CD4-positive, CD25-positive, alpha-beta regulatory T cell (primary cell): Measurements from ENCODE around the gene PDE8B. TPM values are rescaled to one million over a fixed set of nuclear protein-coding genes. Genes with fewer than 3 reads are reported as not detected.

Source experiments
- ATAC-seq, 2 donors: fragments of 150-1000 bp; cut with Tn5 transposase; one replicate each; pipeline ENCODE4 v1.10.0; 2021; ENCODE audit warnings: low read depth in 2 of 2, moderate number of reproducible peaks in 2 of 2, moderate library complexity in 1 of 2
- DNase-seq, 3 donors: peaks; one replicate each; pipeline versions ENCODE4 v3.0.0 to v3.0.0-alpha.2; 2012 to 2022; ENCODE audit warnings: mixed read lengths in 1 of 3
- H3K27ac ChIP-seq: one replicate; pipeline ENCODE4 v1.7.0; 2013; ENCODE audit warnings: mild to moderate bottlenecking, low read length; ENCODE audit not compliant: insufficient read depth, poor library complexity, severe bottlenecking
- H3K27me3 ChIP-seq: one replicate; pipeline ENCODE4 v1.7.0; 2013; ENCODE audit warnings: low read length; ENCODE audit not compliant: control insufficient read depth, insufficient read depth
- H3K36me3 ChIP-seq: one replicate; pipeline ENCODE4 v1.7.0; 2013; ENCODE audit warnings: mild to moderate bottlenecking, low read length, moderate library complexity; ENCODE audit not compliant: control insufficient read depth, insufficient read depth
- H3K4me1 ChIP-seq: 2 replicates; pipeline ENCODE4 v1.7.0; 2013; ENCODE audit warnings: mild to moderate bottlenecking, low read length; ENCODE audit not compliant: insufficient read depth, control insufficient read depth, poor library complexity, severe bottlenecking
- H3K4me3 ChIP-seq: one replicate; pipeline ENCODE4 v1.7.0; 2013; ENCODE audit warnings: low read depth, mild to moderate bottlenecking, low read length, moderate library complexity
- H3K9me3 ChIP-seq, 2 experiments: 1 replicate in 1 of 2; 2 replicates in 1 of 2; pipeline ENCODE4 v1.7.0; 2013; ENCODE audit warnings: low read length in 2 of 2, mild to moderate bottlenecking in 1 of 2, moderate library complexity in 1 of 2; ENCODE audit not compliant: control insufficient read depth in 2 of 2
- H3K27ac Mint-ChIP-seq, 3 donors: one replicate each; pipeline ENCODE4 v1.8.0; 2020 to 2022; ENCODE audit warnings: mild to moderate bottlenecking in 3 of 3, mixed read lengths in 3 of 3, moderate library complexity in 2 of 3
- H3K27me3 Mint-ChIP-seq: one replicate; pipeline ENCODE4 v1.8.0; 2022; ENCODE audit warnings: mild to moderate bottlenecking, mixed read lengths
- H3K36me3 Mint-ChIP-seq: one replicate; pipeline ENCODE4 v1.8.0; 2020; ENCODE audit warnings: mixed read lengths
- H3K4me1 Mint-ChIP-seq, 4 donors: one replicate each; pipeline ENCODE4 v1.8.0; 2020 to 2022; ENCODE audit warnings: mixed read lengths in 4 of 4, mild to moderate bottlenecking in 1 of 4
- H3K4me3 Mint-ChIP-seq, 4 donors: one replicate each; pipeline ENCODE4 v1.8.0; 2020 to 2022; ENCODE audit warnings: mild to moderate bottlenecking in 4 of 4, mixed read lengths in 4 of 4, moderate library complexity in 3 of 4
- H3K9me3 Mint-ChIP-seq, 7 donors: one replicate each; pipeline ENCODE4 v1.8.0; 2020 to 2022; ENCODE audit warnings: mixed read lengths in 7 of 7, mild to moderate bottlenecking in 3 of 7, moderate library complexity in 2 of 7
- polyA plus RNA-seq, 4 donors: library from polyadenylated mRNA; unstranded; fragments of 300-500 nt; fragmentation: Illumina TruSeq; gene quantifications; one replicate each; pipeline ENCODE4 v1.2.3, GENCODE V29; 2021
- total RNA-seq: library from RNA; stranded (reverse); gene quantifications from one replicate; pipeline ENCODE4 v1.2.3, GENCODE V29; 2022

Gene PDE8B
- total and polyA plus RNA-seq, 5 donors from 2014 or later: 0.03 to 0.09 TPM; not detected in 3

DNA sequence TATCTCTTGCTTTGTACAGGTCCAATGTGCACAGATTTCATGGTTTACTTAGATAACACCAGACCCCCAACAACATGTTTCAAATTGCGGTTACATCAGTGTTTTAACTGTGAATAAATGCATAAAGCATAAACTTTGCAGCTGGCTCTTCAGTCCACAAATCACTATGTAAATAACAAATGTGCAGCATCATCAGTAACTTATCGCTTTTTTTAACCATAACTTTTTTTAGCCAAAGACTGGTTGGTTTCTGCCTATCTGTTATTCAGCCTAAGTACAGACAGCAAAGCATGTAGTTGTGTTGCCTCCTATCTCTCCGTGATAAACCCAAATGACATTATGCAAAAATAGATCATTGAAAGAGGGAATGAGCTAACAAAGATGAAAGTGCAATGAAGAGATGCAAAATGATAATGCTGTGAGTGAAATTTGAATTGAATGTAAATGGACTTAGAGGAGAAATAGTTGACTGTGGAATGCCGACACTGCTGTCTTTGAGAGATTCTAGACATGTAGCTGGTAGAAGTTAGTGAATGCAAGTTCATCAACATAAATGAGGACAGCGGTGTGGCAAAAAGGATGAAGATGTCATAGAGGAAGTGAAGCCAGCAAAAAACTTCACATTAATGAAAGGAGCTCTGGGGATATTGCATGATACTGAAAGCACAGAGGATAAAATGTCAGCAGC is 108.8 kb downstream of the PDE8B start:
- H3K4me3 ChIP-seq: no peak overlapping the region
- Mint-ChIP-seq H3K4me3 (no peak overlapping the region), H3K9me3 (no peaks in the 10 kb centered on the region), H3K36me3 (no peaks in the 10 kb centered on the region), H3K27ac (no peak overlapping the region), H3K27me3 (peaks cover 11% of the 10 kb centered on the region), H3K4me1 (no peaks in the 10 kb centered on the region)
- no peaks in the 10 kb centered on the region for H3K4me1 ChIP-seq
- H3K27me3 ChIP-seq: no peaks in the 10 kb centered on the region
- no peaks in the 10 kb centered on the region for H3K9me3 ChIP-seq
- H3K27ac ChIP-seq: no peak overlapping the region
- no peaks in the 10 kb centered on the region for H3K36me3 ChIP-seq
- ATAC-seq: no peak
- no peak for DNase-seq

DNA sequence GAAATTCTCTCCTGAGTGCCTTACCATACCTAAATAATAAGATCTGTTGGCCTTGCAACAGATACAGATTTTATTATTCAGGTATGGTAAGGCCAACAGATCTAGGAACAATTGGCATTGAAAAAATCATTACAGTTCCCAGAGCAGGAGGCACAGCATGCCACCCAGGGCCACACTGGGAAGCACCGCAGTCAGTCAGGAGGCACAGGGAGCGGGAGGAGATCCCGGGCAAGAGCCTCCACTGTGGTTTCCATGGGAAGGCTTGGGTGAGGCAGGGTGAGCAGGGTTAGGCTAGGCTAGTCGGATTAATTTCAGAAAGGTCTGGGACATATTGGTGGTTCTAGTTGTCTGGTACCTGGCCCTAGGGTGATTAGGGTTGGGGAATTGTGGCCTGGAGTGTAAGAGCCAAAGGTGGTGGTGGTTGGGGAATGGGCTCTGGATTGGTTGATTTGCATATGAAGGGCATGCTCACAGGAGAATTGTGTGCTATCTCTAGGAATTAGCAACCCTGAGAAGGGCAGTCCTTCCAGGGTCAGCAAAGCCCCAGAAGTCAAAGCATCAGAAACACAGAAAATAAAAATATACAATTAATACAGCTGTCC is 111.4 kb downstream of the PDE8B start:
- no peak overlapping the region for H3K4me3 ChIP-seq
- Mint-ChIP-seq H3K4me1 (no peaks in the 10 kb centered on the region), H3K4me3 (no peak overlapping the region), H3K27ac (no peak overlapping the region), H3K9me3 (peaks cover 0 to 1% (median 0%) of the 10 kb centered on the region in 7 donors), H3K36me3 (no peaks in the 10 kb centered on the region), H3K27me3 (peaks cover 9% of the 10 kb centered on the region)
- DNase-seq: no peak
- no peaks in the 10 kb centered on the region for H3K9me3 ChIP-seq
- no peaks in the 10 kb centered on the region for H3K36me3 ChIP-seq
- ATAC-seq: no peak
- H3K27ac ChIP-seq: no peak overlapping the region
- H3K27me3 ChIP-seq: peaks cover 6% of the 10 kb centered on the region
- no peaks in the 10 kb centered on the region for H3K4me1 ChIP-seq

DNA sequence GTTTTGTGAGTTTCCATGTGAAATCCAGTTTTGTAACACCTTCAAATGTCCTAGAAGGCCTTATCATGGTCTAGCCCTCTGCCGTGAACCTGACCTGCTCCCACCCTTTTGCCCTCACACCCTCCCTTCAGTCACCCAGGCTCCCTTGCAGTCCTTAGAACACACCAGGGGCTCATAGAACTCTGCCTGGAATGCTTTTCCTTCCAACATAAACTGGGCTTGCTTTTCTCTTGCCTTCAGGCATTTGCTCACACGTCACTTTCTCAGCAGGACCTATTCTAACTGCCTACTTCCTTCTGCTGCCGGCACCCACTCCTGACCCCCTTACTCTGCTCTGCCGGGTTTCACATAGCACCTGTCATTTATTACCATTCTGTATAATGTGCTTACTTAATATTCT is 111.9 kb downstream of the PDE8B start:
- H3K27ac Mint-ChIP-seq: no peak overlapping the region
- H3K27ac ChIP-seq: no peak overlapping the region
- H3K9me3 ChIP-seq: no peaks in the 10 kb centered on the region
- H3K4me3 Mint-ChIP-seq: no peak overlapping the region
- H3K36me3 Mint-ChIP-seq: no peaks in the 10 kb centered on the region
- peaks cover 0 to 1% (median 0%) of the 10 kb centered on the region in 7 donors for H3K9me3 Mint-ChIP-seq
- ATAC-seq (no peak), DNase-seq (no peak)
- peaks cover 9% of the 10 kb centered on the region for H3K27me3 Mint-ChIP-seq
- H3K27me3 ChIP-seq: peaks cover 6% of the 10 kb centered on the region
- H3K36me3 ChIP-seq: no peaks in the 10 kb centered on the region
- H3K4me3 ChIP-seq: no peak overlapping the region
- no peaks in the 10 kb centered on the region for H3K4me1 ChIP-seq
- H3K4me1 Mint-ChIP-seq: no peaks in the 10 kb centered on the region

DNA sequence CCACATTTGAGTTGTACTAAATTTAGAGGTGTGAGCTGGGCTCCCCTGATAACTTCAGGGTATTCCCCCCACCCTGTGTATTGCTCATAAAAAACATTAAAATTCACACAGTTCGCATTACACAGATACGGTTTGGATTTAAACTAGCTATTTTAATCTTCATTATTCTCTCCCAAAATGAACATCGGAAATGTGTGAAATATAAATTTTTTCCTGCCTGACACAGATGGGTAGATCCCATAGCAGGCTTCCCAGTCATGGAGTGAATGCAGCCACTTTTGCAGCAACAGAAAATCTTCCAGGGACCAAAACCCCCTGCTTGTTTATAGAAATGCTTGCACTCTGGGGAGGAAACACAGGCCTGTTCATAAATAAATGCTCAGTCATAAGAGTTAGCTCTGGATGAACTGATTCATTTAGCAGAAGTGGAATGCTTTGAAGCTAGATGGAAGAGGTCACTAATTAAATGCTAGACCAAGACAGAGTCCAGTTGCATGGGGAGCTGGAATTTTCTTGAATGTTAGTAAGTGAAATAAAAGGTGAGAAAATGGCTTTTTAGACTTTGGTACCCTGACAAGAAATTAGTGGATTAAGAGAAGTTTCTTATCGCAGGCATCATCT is 115.6 kb downstream of the PDE8B start:
- peak overlapping the region in 1 of 3 donors; percentile 40 for H3K27ac Mint-ChIP-seq
- DNase-seq: no peak
- peaks cover 0 to 6% (median 0%) of the 10 kb centered on the region in 4 donors for H3K4me1 Mint-ChIP-seq
- no peaks in the 10 kb centered on the region for H3K4me1 ChIP-seq
- H3K27ac ChIP-seq: no peak overlapping the region
- peaks cover 0 to 1% (median 0%) of the 10 kb centered on the region in 7 donors for H3K9me3 Mint-ChIP-seq
- no peaks in the 10 kb centered on the region for H3K9me3 ChIP-seq
- H3K4me3 ChIP-seq: no peak overlapping the region
- no peaks in the 10 kb centered on the region for H3K36me3 ChIP-seq
- H3K36me3 Mint-ChIP-seq: no peaks in the 10 kb centered on the region
- ATAC-seq: no peak
- no peak overlapping the region for H3K4me3 Mint-ChIP-seq
- peaks cover 6% of the 10 kb centered on the region for H3K27me3 ChIP-seq
- peaks cover 14% of the 10 kb centered on the region for H3K27me3 Mint-ChIP-seq

DNA sequence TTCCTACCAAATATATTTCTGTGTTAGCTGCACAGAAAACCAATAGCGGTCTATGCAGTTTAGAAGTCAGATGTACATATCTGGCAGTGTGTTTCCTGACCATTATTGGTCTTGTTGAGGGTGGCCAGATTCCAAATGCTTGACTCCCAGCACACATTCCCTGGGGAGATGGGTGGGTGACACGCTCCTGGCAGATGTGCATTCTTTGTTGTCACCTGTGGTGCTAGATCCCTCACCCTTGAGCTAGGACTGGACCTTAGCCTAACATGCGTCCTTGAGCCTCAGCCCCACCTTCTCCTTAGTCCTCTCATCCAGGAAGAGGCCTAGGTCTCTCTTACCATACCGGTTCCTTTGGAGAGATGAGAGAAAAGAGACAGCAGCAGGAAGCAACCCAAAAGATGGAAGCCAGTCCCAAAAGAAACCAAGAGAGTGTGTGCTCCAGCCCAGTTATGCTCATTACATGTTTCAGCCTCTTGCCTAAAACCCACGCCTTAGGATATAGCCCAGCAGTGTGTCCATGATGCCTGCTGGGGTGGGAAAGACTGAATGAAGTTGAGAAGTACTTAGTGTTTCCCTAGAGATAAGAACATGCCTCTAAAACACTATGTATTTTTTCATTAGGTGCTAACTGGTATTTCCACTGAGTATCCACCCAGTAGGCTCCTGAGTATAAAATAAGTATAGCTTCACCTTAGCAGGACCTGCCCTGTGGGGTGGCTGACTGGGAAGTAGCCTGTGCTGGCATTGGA is 116.7 kb downstream of the PDE8B start:
- peaks cover 0 to 6% (median 0%) of the 10 kb centered on the region in 4 donors for H3K4me1 Mint-ChIP-seq
- H3K9me3 Mint-ChIP-seq: peaks cover 0 to 1% (median 0%) of the 10 kb centered on the region in 7 donors
- no peak overlapping the region for H3K27ac ChIP-seq
- no peak overlapping the region for H3K27ac Mint-ChIP-seq
- no peaks in the 10 kb centered on the region for H3K36me3 ChIP-seq
- H3K27me3 ChIP-seq: peaks cover 7% of the 10 kb centered on the region
- H3K27me3 Mint-ChIP-seq: peaks cover 22% of the 10 kb centered on the region
- H3K36me3 Mint-ChIP-seq: no peaks in the 10 kb centered on the region
- no peaks in the 10 kb centered on the region for H3K9me3 ChIP-seq
- DNase-seq: no peak
- H3K4me3 Mint-ChIP-seq: no peak overlapping the region
- H3K4me3 ChIP-seq: no peak overlapping the region
- no peaks in the 10 kb centered on the region for H3K4me1 ChIP-seq
- ATAC-seq: no peak

DNA sequence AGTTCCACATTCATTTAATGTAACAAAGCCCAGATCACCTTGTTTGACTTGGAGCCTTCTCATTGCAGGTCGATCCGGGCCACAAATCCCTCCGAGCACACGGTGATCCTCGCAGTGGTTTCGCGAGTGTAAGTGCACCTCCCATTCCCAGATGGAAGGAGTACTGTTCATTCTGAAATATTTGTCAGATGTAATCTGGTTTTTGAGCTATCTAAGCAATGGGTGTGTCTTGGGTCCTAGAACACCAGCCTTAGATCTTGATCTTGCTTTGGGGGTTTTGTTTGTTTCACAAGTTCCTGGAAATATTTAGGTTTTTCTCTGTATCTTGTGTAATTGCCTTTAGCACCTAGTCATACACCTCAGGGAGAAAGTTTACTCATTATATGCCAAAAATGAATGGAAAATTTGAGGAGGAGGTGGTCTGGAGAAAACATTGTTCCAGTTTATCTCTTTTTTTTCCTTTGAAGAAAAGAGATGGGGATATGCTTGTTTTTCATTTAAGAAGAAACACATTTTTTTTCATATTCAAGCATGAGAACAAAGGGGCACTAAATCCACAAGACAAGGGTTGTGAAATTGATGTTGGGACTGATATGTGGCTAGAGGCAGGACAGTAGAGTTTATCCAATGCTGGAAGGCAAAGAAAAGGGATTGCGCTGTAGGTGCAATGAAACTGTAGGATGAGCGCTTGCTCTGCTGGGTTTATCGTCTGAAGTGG is 118.6 kb downstream of the PDE8B start:
- Histone ChIP-seq H3K27ac (no peak overlapping the region), H3K4me1 (no peaks in the 10 kb centered on the region), H3K36me3 (no peaks in the 10 kb centered on the region), H3K27me3 (peaks cover 7% of the 10 kb centered on the region), H3K9me3 (no peaks in the 10 kb centered on the region), H3K4me3 (no peak overlapping the region)
- DNase-seq: peak in 1 of 3 donors; percentile 75
- ATAC-seq: no peak
- H3K9me3 Mint-ChIP-seq: peaks cover 0 to 1% (median 0%) of the 10 kb centered on the region in 7 donors
- peaks cover 0 to 6% (median 0%) of the 10 kb centered on the region in 4 donors for H3K4me1 Mint-ChIP-seq
- peak overlapping the region in 1 of 3 donors; percentile 6 for H3K27ac Mint-ChIP-seq
- peaks cover 22% of the 10 kb centered on the region for H3K27me3 Mint-ChIP-seq
- H3K36me3 Mint-ChIP-seq: no peaks in the 10 kb centered on the region
- H3K4me3 Mint-ChIP-seq: no peak overlapping the region
